Measurements from ENCODE around the gene ANK3. TPM values are rescaled to one million over a fixed set of nuclear protein-coding genes. Genes with fewer than 3 reads are reported as not detected.
A peak's percentile ranks its signal among the peaks of the same experiment; 100 is the strongest.

ANK3 gene
- total RNA-seq (2014; rRNA removed; shearing (Covaris generic)), result 1.4 and 9.6 TPM in 2 replicates

DNA sequence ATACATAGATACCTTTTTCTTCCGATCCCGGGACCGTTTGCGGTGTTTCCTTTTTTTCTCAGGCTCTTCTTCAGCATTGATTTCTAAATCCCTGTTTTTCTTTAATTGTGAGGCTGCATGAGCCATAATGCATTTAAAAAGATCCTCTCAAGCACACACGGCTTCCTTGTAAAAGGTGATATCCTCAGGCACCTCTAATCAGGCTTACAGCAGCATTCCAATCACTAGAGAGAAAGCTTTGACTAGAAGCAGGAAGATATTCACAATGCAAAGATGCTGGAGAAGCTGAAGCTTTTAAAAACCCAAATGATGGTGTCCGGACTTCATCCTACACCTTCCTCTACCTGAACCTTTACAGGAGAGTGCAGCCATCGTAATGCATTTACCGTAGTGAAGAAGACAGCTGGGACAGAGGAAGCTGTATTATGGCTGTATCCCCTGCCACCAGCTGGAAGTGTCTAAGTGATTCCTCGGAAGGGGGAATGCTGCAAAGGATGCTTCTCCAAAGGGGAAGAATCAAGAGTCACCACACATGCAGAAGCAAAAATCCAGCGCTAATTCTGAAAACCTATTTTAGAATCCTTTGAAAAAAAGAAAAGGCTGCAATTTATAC, at the start of gene ANK3:
TSS of gene ANK3 (minus strand) at position 463 of the 613 bp plus-strand sequence. CDS start at position 126, 337 bp downstream.
- peak; percentile 85 for DNase-seq (ENCODE audit: low spot score)
- in situ Hi-C loops (cut with HindIII; ENCODE audit: low sequenced_read_pairs), result no loop called here

DNA sequence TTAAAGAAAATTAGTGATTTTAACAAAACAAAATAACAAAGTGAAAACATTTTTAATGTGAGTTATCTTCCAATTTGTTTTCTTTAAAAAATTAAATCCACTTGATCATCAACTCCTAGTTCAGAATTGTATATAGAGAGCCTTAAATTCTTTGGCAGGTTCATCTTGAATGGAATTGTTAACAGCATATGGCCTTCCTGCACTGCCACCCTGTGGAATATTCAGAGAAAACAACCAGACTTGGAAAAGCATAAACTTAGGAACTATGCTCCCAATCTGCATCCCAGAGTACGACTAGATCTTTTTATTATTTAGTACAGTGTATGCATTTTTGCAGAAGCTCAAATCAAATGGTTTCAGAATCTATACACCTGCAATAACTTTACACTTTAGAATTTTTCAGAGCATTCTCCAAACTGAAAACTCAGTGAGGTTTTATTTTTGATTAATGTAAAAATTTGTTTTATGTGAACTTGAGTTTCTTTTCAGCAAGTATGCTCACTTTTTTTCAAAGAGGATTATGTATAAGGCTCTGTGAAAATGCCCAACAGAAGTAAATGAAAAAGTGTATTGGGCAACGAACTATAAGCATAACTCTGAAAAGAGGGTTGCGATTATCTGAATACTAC, 44.9 kb upstream of the ANK3 start:
- in situ Hi-C loops (cut with HindIII; ENCODE audit: low sequenced_read_pairs), result loop anchor here (25.0 kb wide), 1 partner anchor 353 kb away; the partner anchor contains the start of gene CDK1
- DNase-seq (ENCODE audit: low spot score), result peak; percentile 90

DNA sequence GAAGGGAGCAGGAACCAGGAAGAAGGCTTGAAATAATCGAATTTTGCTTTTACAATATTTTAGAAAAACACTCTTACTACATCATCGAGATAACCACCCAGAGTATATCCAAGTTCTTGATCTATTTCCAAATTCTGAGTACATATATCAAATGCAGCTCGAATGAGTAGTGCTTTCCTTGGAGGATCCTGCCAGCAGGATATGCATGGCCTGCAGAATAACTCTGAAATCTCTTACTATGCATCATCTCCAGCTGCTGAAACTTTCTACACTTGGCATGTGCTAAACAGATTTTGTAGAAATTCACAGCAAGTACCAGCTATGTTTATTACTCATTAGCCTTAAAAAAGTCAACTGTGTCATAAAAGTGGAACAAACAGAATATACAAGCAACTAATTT, 44.0 kb upstream of the ANK3 start:
- in situ Hi-C loops (cut with HindIII; ENCODE audit: low sequenced_read_pairs), result loop anchor here (25.0 kb wide), 1 partner anchor 354 kb away; the partner anchor contains the start of gene CDK1

DNA sequence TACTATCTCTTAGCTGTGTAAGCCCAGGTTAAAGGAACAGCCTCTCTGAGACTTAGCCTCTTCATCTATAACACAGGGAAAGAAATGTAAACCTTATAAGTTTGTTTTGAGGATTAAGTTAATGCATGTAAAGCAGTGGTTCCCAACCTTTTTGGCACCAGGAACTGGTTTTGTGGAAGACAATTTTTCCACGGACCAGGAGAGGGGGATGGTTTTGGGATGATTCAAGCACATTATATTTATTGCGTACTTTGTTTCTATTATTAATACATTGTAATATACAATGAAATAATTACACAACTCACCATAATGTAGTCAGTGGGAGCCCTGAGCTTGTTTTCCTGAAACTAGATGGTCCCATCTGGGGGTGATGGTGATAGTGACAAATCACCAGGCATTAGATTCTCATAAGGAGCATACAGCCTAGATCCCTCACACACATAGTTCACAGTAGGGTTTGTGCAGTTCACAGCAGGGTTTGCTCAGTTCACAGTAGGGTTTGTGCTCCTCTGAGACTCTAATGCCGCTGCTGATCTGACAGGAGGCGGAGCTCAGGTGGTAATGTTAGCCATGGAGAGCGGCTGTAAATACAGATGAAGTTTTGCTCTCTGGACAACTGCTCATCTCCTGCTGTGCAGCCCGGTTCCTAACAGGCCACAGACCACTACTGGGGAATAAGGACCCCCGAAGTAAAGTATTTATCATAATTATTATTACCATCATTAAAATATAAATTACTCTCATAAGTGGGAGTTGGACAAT, 41.3 kb upstream of the ANK3 start:
- DNase-seq (ENCODE audit: low spot score), result no peak
- in situ Hi-C loops (cut with HindIII; ENCODE audit: low sequenced_read_pairs), result loop anchor here (25.0 kb wide), 1 partner anchor 356 kb away; the partner anchor contains the start of gene CDK1

More for the DNA sequence above, 44.0 kb upstream of the ANK3 start:
- DNase-seq (ENCODE audit: low spot score), result no peak

DNA sequence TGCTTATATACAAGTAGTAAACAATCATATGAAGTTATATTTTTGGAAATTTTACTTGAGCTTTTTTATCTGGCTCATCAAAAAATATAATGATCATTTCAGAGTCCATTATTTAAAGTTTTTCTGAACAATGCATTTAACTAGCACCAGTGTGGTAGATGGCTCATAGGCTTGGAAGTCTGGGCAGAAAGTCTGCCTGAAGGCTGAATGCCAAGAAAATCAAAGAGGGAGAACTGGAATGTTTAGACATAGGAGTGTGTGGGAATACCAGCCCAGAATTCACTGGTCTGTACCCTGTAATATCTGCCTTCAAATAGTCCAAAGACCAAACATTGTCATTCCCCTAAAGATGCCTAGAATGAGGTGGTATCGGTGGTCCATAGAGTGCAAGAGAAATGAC, 40.3 kb upstream of the ANK3 start:
- DNase-seq (ENCODE audit: low spot score), result peak; percentile 84

DNA sequence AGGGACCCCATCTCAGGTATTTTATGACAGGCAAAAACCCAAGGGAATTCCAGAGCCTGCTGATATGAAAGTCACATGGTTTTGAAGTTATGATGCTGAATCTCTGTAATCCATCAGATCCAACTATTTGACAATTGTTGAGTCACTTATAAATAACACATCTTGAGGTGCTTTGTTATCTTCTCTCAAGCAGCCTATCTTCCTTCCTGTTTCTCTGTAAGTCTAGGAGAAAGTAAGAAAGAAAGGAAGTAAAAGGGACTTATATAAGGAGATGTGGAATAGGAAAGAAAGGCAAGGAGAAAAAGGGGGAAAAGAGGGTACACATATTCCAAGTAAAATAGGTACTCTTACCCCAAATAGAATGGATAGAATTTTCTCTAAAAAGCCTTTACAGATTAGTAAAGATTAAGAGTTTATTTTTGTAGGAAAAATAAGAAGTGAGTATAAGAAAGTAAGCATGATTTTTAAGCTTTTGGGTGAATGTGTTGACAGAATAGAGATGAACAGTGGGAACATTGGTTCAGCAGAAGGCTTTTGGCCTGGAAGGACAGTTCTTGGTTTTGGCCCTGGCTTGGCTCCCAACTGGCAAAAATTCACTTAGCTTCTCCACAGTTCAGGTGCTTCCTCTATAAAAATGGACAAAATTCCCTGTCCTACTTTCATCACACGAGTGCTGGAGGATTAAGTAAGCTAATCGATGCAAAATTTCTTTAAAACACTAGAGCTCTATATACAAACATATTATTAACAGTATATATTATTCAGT, 39.6 kb upstream of the ANK3 start:
- in situ Hi-C loops (cut with HindIII; ENCODE audit: low sequenced_read_pairs), result loop anchor here (25.0 kb wide), 1 partner anchor 358 kb away; the partner anchor contains the start of gene CDK1
- DNase-seq (ENCODE audit: low spot score), result peak; percentile 96

More for the DNA sequence above, 40.3 kb upstream of the ANK3 start:
- in situ Hi-C loops (cut with HindIII; ENCODE audit: low sequenced_read_pairs), result loop anchor here (25.0 kb wide), 1 partner anchor 357 kb away; the partner anchor contains the start of gene CDK1

DNA sequence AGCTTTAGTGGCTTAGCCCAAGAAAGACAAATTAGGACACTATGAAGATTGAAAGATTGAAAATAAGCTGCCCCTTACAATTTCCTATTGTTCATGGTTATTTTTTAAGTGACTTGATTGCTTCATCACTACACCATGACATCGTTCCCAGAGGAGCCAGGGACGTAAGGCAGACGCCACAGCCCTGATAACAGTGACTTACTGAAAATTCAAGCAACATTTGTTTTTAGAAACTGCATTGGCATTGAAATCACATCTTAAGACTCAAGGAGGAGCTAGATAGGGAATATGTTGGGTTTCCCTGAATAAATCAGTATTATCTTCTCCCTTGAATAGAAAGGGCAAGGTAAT, 38.7 kb upstream of the ANK3 start:
- in situ Hi-C loops (cut with HindIII; ENCODE audit: low sequenced_read_pairs), result loop anchor here (25.0 kb wide), 1 partner anchor 359 kb away; the partner anchor contains the start of gene CDK1
- no peak for DNase-seq (ENCODE audit: low spot score)

DNA sequence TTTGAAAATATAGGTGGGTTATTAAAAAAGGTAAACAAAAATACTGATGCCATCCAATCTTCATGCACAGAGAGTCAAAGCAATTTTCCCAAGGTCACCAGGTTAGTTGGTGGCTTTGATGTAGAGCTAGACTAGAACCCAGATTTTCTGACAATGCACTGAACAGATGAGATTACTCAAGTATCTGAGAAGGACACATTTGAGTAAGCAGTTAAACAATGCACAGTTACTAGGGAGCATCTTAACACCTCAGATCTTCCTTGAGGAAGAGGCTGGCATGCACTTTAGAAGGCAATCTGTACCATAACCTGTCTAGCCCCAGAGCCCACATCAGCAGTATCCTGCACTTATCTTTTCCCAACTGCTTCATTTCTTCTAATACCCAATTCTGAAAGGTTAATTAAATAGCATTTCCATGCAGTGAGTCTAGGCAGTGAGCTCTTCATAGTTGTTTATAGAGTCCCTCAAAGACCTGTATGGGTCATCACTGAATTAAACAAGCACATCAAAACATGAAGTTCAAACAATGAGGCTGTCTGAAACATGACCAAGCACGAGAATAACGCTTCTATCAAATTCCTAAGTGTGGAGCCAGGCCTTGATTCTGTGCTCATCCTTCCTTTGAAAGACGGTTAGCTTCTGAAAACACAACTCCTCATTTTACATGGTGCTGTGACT, 38.2 kb upstream of the ANK3 start:
- in situ Hi-C loops (cut with HindIII; ENCODE audit: low sequenced_read_pairs), result loop anchor here (25.0 kb wide), 1 partner anchor 359 kb away; the partner anchor contains the start of gene CDK1
- DNase-seq (ENCODE audit: low spot score), result no peak

DNA sequence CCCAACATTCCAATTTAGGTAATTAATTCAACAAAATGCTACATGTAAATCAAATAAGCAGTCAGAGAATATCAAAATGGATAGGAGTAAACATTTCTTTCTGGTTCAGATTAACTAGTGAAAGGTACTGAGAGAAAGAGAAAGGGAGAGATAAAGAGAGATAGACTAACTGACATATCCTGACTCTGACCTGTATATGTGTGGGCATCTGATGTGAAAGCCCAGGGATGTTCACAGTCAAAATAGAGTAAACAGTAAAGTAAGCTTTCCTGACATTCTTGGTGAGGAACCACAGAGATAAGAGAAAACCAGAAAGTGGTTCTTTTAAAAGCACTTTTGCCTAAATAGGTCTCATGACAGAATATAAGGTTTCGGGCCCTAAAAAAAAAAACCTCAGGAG, 37.5 kb upstream of the ANK3 start:
- DNase-seq (ENCODE audit: low spot score), result no peak
- in situ Hi-C loops (cut with HindIII; ENCODE audit: low sequenced_read_pairs), result loop anchor here (25.0 kb wide), 1 partner anchor 360 kb away; the partner anchor contains the start of gene CDK1

DNA sequence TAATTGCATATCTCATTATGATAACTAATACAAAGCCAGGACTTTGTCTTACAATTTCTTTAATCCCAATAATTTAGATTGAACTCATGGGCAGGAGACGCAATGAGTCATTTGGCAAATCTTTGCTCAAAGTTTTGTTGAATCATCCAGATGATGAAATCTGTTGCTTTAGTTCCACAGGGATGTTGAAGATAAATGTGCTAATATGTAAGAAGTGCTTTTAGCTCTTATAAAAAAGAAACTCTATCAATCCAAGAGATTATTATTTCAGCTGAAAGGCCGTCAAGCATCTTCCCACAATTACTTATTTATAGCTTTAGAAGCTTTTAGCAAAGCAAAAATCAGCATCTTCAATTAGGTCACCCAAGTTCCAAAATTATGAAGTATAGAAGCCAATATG, 36.8 kb upstream of the ANK3 start:
- in situ Hi-C loops (cut with HindIII; ENCODE audit: low sequenced_read_pairs), result loop anchor here (25.0 kb wide), 1 partner anchor 361 kb away; the partner anchor contains the start of gene CDK1
- DNase-seq (ENCODE audit: low spot score), result no peak

DNA sequence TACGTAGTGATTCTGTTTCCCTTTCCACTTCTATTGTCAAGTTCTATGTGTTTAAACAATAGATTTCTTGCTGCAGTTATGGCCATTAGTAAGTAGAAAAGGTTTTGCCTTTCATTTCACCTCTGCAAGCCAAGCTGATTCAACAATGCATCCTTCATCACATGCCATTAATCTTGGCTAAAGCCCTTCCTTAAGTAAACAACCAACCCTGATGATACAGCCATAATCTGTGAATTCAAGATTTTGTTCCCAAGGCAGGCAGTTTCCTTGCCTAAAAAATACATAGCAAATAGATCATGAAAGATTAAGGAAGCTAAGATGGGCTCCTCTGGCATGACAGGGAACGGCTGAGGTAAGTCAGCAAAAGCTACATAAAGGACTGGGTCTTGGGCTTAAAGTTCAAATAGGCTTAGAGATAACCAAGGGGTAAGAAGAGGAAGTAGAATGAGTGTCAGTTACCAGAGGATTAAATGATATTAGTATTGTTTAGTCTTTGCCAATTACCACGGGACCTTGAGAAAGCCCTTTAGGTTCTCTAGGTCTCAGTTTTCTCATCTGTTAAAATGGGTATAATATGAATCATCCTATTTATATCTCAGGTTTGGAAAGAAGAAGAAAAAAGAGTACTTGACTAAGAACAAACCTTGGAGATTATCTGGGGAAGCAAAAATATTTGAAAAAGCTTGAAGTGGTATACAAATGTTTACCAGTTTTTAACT, 35.9 kb upstream of the ANK3 start:
- in situ Hi-C loops (cut with HindIII; ENCODE audit: low sequenced_read_pairs), result loop anchor here (25.0 kb wide), 1 partner anchor 362 kb away; the partner anchor contains the start of gene CDK1
- no peak for DNase-seq (ENCODE audit: low spot score)

DNA sequence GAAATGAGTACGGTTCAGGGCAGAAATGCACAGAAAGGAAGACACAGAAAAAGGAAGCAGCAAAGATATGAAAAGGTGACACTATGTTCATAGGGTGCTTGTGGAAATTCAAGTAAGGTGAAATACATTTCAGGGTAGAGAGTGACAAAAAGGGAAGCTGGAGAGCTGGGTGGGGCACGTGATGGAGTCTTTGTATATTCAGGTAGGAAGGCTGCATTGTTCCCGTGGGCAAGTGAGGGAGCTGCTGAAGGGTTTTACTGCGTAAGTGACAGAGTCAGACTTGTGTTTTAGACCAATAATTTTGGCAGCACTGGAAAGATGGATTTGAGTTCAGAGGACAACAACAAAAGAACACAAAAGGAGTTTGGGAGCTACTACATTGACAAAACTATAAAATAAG, 35.3 kb upstream of the ANK3 start:
- in situ Hi-C loops (cut with HindIII; ENCODE audit: low sequenced_read_pairs), result loop anchor here (25.0 kb wide), 1 partner anchor 362 kb away; the partner anchor contains the start of gene CDK1

DNA sequence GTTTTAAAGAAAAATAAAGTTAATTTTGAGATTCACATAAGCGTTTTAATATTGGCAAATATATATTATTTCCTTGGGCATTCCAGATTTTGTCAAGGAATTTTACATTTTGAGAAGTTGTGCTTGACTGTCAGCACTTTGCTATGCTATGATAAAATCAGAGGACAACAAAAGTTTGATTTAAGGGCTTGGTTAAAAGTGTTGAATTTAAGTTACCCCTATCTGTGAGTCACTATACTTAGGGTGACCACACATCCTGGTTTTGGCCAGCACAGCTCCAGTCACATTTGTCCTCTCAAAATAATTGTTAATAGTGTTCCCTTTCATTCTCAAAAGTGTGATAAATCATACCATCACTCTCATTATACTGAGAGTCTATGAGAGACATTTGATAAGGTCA, 34.2 kb upstream of the ANK3 start:
- in situ Hi-C loops (cut with HindIII; ENCODE audit: low sequenced_read_pairs), result no loop called here
- no peak for DNase-seq (ENCODE audit: low spot score)

More for the DNA sequence above, 35.3 kb upstream of the ANK3 start:
- no peak for DNase-seq (ENCODE audit: low spot score)

DNA sequence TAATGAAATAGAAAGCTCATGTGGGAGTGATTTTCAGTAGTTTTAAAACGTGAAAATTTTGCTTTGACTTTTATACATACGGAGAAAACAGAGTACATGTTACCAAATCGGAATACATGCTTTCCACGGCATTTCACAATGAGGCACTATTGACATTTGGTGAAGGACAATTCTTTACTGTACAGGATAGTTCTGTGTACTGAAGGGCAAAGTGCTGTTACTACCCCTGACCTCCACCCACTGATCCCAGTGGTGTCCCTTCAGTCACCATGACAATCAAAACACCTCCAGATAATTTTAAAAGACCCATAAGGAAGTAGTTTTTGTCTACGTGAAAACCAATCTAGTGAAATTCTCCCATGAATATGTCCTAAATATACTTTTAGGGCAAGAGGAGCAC, 33.1 kb upstream of the ANK3 start:
- in situ Hi-C loops (cut with HindIII; ENCODE audit: low sequenced_read_pairs), result no loop called here
- no peak for DNase-seq (ENCODE audit: low spot score)

DNA sequence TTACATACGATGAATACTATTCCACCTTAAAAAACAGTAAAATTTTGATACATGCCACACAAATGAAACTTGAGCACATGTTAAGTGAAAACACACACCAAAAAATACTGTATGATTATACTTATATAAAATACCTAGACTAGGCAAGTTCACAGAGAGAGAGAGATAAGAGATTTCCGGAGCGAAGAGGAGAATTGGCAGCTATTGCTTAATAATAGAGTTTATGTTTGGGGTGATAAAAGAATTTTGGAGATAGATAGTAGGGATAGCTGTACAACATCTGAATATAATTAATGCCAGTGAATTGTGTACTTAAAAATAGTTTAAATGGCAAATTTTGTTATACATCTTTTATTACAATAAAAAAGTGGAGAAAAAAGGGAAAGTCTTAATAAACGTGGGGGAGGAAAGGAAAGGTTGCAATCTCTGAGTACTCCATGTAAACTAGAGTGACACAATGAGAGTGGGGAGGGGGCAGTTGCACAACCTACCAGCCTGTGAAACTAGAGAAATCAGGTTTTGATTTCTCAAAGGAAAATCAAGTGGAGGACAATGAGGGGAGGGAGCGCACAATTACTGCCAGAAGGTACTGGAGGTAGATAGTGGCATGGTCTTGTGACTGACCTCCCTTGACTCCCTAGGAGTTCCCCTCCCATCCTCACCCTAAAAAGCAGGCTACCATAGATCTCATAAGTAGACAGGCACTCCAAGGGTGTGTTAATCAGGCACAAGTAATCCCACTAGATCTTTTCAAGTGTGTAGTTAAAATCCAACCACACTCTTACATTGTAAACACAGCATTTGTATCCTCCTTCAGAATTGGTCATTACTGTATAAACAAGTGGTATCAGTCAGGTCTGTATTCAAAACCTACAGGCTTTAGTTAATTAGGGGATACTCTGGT, 31.6 kb upstream of the ANK3 start:
- DNase-seq (ENCODE audit: low spot score), result no peak
- in situ Hi-C loops (cut with HindIII; ENCODE audit: low sequenced_read_pairs), result no loop called here

DNA sequence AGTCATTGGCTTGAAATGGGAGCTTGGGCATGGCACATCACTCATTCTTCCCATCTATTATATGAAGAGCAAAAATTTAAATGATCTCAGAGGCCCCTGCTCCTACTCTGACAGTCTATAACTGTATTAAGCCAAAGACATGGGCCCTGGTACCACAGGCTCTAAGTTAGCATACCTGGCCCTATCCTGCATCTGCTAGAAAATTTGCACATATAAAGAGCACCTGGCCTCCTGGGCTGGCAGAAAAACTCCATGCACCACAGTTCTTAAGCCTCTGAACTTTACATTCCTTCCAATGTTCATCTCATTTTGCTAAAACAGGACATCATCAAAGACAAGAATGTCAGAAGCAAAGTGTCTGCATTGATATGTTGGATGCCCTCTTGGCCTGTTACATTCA, 29.6 kb upstream of the ANK3 start:
- in situ Hi-C loops (cut with HindIII; ENCODE audit: low sequenced_read_pairs), result no loop called here
- no peak for DNase-seq (ENCODE audit: low spot score)

DNA sequence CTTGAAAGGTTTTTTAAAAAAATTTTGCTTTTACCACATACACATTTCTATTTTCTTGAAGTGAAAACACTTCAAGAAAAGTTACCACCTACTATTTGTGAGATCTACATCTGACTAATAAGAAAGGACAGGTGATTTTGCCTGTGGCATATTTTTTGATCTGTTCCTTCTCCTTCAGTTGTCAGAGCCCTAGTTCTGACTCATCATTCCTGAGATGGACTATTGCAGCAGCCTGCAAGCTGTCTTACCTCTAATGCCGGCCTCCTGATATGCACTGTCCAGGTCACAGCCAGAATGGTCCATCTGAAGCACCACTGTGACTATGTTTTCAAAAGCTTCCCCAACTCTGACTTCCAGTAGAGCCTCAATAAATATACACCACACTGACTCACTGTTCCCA, 28.2 kb upstream of the ANK3 start:
- in situ Hi-C loops (cut with HindIII; ENCODE audit: low sequenced_read_pairs), result no loop called here
- peak; percentile 58 for DNase-seq (ENCODE audit: low spot score)

All from G401 (cell line).